Type B pancreatic cell (in vitro differentiated cells): ENCODE measurements around the gene PLAC8. TPM values are rescaled to one million over a fixed set of nuclear protein-coding genes. Genes with fewer than 3 reads are reported as not detected.
A peak's percentile ranks its signal among the peaks of the same experiment; 100 is the strongest.

Experiments used
- DNase-seq: peaks from one replicate; pipeline ENCODE4 v3.0.0; 2021; ENCODE audit warnings: mixed read lengths; ENCODE audit not compliant: unreplicated experiment; ENCODE audit errors: extremely low spot score
- H3K27ac Mint-ChIP-seq: 2 replicates; pipeline ENCODE4 v1.8.0; 2021; ENCODE audit warnings: mild to moderate bottlenecking, mixed read lengths
- H3K27me3 Mint-ChIP-seq: 2 replicates; pipeline ENCODE4 v1.8.0; 2021; ENCODE audit warnings: mixed read lengths
- H3K36me3 Mint-ChIP-seq: 2 replicates; pipeline ENCODE4 v1.8.0; 2021; ENCODE audit warnings: mixed read lengths
- H3K4me1 Mint-ChIP-seq: one replicate; pipeline ENCODE4 v1.8.0; 2021; ENCODE audit warnings: mixed read lengths; ENCODE audit not compliant: unreplicated experiment
- H3K4me3 Mint-ChIP-seq: 2 replicates; pipeline ENCODE4 v1.8.0; 2021; ENCODE audit warnings: mild to moderate bottlenecking, mixed read lengths
- H3K9me3 Mint-ChIP-seq: 2 replicates; pipeline ENCODE4 v1.8.0; 2021; ENCODE audit warnings: mixed read lengths
- total RNA-seq: library from RNA; stranded (reverse); gene quantifications from 2 replicates; pipeline ENCODE4 v1.2.1, GENCODE V29; 2021; ENCODE audit warnings: low replicate concordance
- TF ChIP-seq, protein P1 (sequence below): fragments of 200-600 bp; sonication (generic); conservative IDR thresholded peaks from 2 replicates; pipeline ENCODE4 v1.5.0; 2021; ENCODE audit warnings: antibody characterized with exemption, mild to moderate bottlenecking

The PLAC8 gene
- total RNA-seq, 1 donor from 2014 or later, result 38.4 TPM

DNA sequence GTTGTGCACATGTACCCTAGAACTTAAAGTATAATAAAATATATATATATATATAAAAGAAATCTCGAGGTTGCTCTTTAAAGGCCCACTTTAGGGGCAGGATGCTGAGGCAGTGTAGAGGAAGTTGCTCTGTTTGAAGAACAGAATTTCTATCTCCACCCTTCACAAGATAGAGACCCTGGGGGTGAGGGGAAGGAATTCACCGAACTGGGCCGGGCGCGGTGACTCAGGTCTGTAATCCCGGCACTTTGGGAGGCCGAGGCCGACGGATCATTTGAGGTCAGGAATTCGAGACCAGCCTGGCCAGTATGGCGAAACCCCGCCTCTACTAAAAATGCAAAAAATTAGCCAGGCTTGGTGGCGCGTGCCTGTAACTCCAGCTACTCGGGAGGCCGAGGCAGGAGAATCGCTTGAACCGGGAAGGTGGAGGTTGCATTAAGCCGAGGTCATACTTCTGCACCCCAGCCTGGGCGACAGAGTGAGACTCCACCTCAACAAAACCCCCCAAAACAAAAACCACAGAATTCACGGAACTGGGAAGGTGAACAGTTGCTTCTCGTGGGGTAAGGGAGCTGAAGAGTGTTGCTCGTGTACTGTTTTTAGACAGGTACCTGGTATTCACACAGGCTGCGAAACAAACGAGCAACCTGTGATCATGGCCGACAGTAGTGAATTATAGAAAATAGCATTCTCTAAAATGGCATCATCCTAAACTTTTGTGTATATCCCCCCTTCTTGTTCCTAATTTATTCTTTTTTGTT lies 6.2 kb downstream of the PLAC8 start:
- Mint-ChIP-seq H3K27me3 (peaks cover 10% of the 10 kb centered on the region), H3K4me3 (peak overlapping the region; percentile 89), H3K27ac (no peak overlapping the region), H3K4me1 (peaks cover 7% of the 10 kb centered on the region), H3K9me3 (no peaks in the 10 kb centered on the region), H3K36me3 (no peaks in the 10 kb centered on the region)
- no peak for DNase-seq
- TF ChIP-seq, protein P1, sequence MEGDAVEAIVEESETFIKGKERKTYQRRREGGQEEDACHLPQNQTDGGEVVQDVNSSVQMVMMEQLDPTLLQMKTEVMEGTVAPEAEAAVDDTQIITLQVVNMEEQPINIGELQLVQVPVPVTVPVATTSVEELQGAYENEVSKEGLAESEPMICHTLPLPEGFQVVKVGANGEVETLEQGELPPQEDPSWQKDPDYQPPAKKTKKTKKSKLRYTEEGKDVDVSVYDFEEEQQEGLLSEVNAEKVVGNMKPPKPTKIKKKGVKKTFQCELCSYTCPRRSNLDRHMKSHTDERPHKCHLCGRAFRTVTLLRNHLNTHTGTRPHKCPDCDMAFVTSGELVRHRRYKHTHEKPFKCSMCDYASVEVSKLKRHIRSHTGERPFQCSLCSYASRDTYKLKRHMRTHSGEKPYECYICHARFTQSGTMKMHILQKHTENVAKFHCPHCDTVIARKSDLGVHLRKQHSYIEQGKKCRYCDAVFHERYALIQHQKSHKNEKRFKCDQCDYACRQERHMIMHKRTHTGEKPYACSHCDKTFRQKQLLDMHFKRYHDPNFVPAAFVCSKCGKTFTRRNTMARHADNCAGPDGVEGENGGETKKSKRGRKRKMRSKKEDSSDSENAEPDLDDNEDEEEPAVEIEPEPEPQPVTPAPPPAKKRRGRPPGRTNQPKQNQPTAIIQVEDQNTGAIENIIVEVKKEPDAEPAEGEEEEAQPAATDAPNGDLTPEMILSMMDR, result no peak

DNA sequence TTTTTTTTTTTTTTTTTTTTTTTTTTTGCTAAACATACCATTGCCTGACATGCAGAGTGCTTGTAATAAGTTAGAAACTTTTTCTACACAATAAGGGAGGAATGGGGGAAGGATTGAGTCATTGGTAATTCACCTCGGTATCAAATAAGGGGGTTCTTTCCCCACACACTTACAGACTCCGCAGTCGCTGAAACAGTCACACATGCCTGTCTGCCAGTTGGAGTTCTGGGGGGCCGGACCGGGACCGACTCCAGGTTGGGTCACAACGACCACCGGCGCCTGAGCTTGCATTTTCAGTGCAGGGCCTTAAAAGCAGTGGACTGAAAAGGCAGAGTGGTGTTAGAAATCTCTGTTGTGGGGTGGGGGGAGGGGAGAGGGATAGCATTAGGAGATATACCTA lies 6.9 kb downstream of the PLAC8 start:
- Mint-ChIP-seq H3K4me3 (no peak overlapping the region), H3K27ac (no peak overlapping the region), H3K27me3 (peaks cover 10% of the 10 kb centered on the region), H3K36me3 (no peaks in the 10 kb centered on the region), H3K9me3 (no peaks in the 10 kb centered on the region), H3K4me1 (peaks cover 7% of the 10 kb centered on the region)
- TF ChIP-seq, protein P1, result no peak
- DNase-seq, result no peak

DNA sequence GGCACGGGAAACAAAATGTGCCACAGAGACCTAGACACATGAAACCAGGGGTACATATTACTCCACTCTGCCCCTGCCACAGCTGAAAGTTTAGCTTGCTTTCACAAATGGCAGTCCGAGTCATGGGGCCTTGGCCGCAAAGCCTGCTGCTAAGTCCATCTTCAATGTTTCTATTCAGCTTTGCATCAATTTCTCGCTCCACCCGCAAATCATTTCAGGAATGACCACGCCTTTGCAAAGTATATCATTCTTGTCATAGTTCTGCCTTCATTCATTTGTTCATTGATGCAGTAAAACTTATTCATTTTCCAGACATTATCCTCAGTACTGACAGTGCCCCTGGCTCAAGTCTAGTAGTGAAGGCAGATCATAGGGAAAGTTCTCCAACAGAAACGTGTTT lies 9.5 kb downstream of the PLAC8 start:
- Mint-ChIP-seq H3K27me3 (peaks cover 7% of the 10 kb centered on the region), H3K4me3 (no peak overlapping the region), H3K9me3 (no peaks in the 10 kb centered on the region), H3K4me1 (no peaks in the 10 kb centered on the region), H3K27ac (no peak overlapping the region), H3K36me3 (no peaks in the 10 kb centered on the region)
- TF ChIP-seq, protein P1, result no peak
- DNase-seq, result no peak

DNA sequence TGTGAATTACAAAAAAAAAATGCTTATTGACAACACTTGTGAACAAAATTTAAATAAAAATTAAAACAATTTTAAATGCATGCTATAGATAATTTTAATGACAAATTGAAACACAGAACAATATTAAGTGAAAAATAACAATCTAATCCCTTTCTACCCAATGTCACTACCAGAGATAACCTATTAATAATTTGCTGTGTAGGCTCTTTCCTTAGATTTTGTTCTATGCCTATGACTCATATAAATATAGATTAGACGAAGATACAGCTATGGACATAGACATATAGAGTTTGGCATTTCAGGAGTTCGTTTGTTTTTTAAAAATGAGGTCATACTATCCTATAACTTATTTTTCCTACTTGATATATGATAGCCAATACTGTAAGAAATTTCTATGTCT lies 18.1 kb downstream of the PLAC8 start:
- no peak overlapping the region for H3K27ac Mint-ChIP-seq
- H3K27me3 Mint-ChIP-seq, result no peaks in the 10 kb centered on the region
- TF ChIP-seq, protein P1, result no peak
- H3K4me1 Mint-ChIP-seq, result peaks cover 10% of the 10 kb centered on the region
- DNase-seq, result no peak
- no peak overlapping the region for H3K4me3 Mint-ChIP-seq
- no peaks in the 10 kb centered on the region for H3K9me3 Mint-ChIP-seq
- H3K36me3 Mint-ChIP-seq, result no peaks in the 10 kb centered on the region

DNA sequence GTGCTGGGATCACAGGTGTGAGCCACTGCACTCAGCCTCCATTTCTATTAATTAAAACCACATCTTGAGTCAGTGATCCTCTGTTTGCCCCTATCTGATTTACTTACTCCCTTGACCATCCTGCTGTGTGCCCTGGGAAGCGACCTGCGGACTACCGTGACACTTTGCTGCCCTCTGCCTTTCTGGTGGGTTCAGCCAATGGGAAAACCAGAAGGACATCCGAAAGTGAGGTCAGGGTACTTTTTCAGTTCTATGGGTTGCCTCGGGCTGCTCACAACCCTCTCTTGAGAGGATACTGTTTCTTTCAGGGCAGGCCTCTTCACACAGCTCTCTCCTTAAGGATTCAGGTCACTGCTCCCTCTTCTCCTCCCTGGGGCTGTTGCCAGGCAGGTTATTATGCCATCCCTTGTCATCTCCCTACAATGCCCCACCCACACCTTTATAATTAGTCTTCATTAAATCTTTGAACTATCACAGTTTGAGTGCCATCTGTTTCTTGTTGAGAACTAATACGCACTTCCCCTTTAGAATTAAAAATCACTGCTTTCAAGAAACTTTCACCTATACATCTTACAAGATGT lies 21.4 kb downstream of the PLAC8 start:
- H3K27ac Mint-ChIP-seq, result peak overlapping the region; percentile 43
- H3K27me3 Mint-ChIP-seq, result no peaks in the 10 kb centered on the region
- DNase-seq, result no peak
- no peaks in the 10 kb centered on the region for H3K36me3 Mint-ChIP-seq
- no peaks in the 10 kb centered on the region for H3K9me3 Mint-ChIP-seq
- H3K4me1 Mint-ChIP-seq, result peaks cover 10% of the 10 kb centered on the region
- TF ChIP-seq, protein P1, result no peak
- H3K4me3 Mint-ChIP-seq, result no peak overlapping the region
